HepG2 (cell line): ENCODE data around the gene CHN2. TPM values are rescaled to one million over a fixed set of nuclear protein-coding genes. Genes with fewer than 3 reads are reported as not detected.

Experiments
- CCDC6 ChIP-seq: sonication (generic); formaldehyde crosslinking; IDR thresholded peaks from 2 replicates; pipeline ENCODE4 v1.8.1; 2022; ENCODE audit warnings: mild to moderate bottlenecking, missing genetic modification reagents, moderate library complexity
- KAT7 ChIP-seq: IDR thresholded peaks from 2 replicates; pipeline ENCODE4 v1.6.1; 2018; ENCODE audit warnings: borderline replicate concordance, missing compliant biosample characterization
- MAX ChIP-seq: IDR thresholded peaks from 2 replicates; pipeline ENCODE4 v1.6.1; 2012; ENCODE audit warnings: inconsistent platforms
- MLXIP ChIP-seq: sonication (generic); formaldehyde crosslinking; IDR thresholded peaks from 2 replicates; pipeline ENCODE4 v1.9.0; 2021; ENCODE audit warnings: missing genetic modification reagents, borderline replicate concordance
- PPARG ChIP-seq: conservative IDR thresholded peaks from 2 replicates; pipeline ENCODE4 v1.6.1; 2016; ENCODE audit warnings: missing biosample characterization, missing genetic modification reagents
- THAP7 ChIP-seq: sonication (generic); formaldehyde crosslinking; IDR thresholded peaks from 2 replicates; pipeline ENCODE4 v1.8.1; 2023; ENCODE audit warnings: mild to moderate bottlenecking, missing genetic modification reagents
- ZBTB49 ChIP-seq: sonication (generic); formaldehyde crosslinking; IDR thresholded peaks from 2 replicates; pipeline ENCODE4 v1.4.0; 2020; ENCODE audit warnings: missing genetic modification reagents, borderline replicate concordance
- ZNF138 ChIP-seq: sonication (generic); formaldehyde crosslinking; IDR thresholded peaks from 2 replicates; pipeline ENCODE4 v1.5.0; 2020; ENCODE audit warnings: mild to moderate bottlenecking, low read depth, missing genetic modification reagents
- ZNF276 ChIP-seq: sonication (generic); formaldehyde crosslinking; IDR thresholded peaks from 2 replicates; pipeline ENCODE4 v1.4.0; 2020; ENCODE audit warnings: mild to moderate bottlenecking, low read depth, missing genetic modification reagents
- ZNF296 ChIP-seq: sonication (generic); formaldehyde crosslinking; conservative IDR thresholded peaks from 2 replicates; pipeline ENCODE4 v1.5.0; 2020; ENCODE audit warnings: mild to moderate bottlenecking, missing genetic modification reagents
- ZNF382 ChIP-seq: sonication (generic); formaldehyde crosslinking; IDR thresholded peaks from 2 replicates; pipeline ENCODE4 v1.5.0; 2020; ENCODE audit warnings: missing genetic modification reagents, mild to moderate bottlenecking, borderline replicate concordance
- ZNF547 ChIP-seq: sonication (generic); formaldehyde crosslinking; IDR thresholded peaks from 2 replicates; pipeline ENCODE4 v1.5.1; 2020; ENCODE audit warnings: mild to moderate bottlenecking, missing genetic modification reagents
- ZNF709 ChIP-seq: sonication (generic); formaldehyde crosslinking; IDR thresholded peaks from 2 replicates; pipeline ENCODE4 v1.5.0; 2020; ENCODE audit warnings: mild to moderate bottlenecking, missing genetic modification reagents
- ZNF792 ChIP-seq: IDR thresholded peaks from 2 replicates; pipeline ENCODE4 v1.6.1; 2016
- polyA plus RNA-seq, 8 experiments: library from polyadenylated mRNA; depleted of rRNA in 3 of 8; stranded (reverse) in 7 of 8; unstranded in 1 of 8; fragments of >200 nt; fragmentation: Illumina TruSeq in 4 of 8; extraction: Trizol in 4 of 8; gene quantifications; 2 replicates each; pipeline versions ENCODE4 v1.2.1 to v1.2.3, GENCODE V29; 2011 to 2016; ENCODE audit warnings: low read depth in 4 of 8, missing spikeins in 1 of 8, mixed read lengths in 1 of 8; ENCODE audit not compliant: insufficient read depth in 1 of 8
- total RNA-seq, 5 experiments: library from RNA; depleted of rRNA; stranded (reverse); fragments of >200 nt; fragmentation: Illumina TruSeq; extraction: Trizol; gene quantifications; 2 replicates each; pipeline ENCODE4 v1.2.3, GENCODE V29; 2016; ENCODE audit warnings: low read depth in 1 of 5
- TF ChIP-seq, protein P1 (sequence below): sonication (generic); formaldehyde crosslinking; IDR thresholded peaks from 2 replicates; pipeline ENCODE4 v1.4.0; 2020; ENCODE audit warnings: mild to moderate bottlenecking, missing genetic modification reagents
- TF ChIP-seq, protein P2 (sequence below): sonication (generic); formaldehyde crosslinking; IDR thresholded peaks from 2 replicates; pipeline ENCODE4 v1.5.0; 2020; ENCODE audit warnings: mild to moderate bottlenecking, missing genetic modification reagents

Gene CHN2
- total and polyA plus RNA-seq, 2 of the 13 experiments (the other 11 are each of a cell fraction or from before 2014, with no cell fraction given) = 23.5 to 30.5 TPM

DNA sequence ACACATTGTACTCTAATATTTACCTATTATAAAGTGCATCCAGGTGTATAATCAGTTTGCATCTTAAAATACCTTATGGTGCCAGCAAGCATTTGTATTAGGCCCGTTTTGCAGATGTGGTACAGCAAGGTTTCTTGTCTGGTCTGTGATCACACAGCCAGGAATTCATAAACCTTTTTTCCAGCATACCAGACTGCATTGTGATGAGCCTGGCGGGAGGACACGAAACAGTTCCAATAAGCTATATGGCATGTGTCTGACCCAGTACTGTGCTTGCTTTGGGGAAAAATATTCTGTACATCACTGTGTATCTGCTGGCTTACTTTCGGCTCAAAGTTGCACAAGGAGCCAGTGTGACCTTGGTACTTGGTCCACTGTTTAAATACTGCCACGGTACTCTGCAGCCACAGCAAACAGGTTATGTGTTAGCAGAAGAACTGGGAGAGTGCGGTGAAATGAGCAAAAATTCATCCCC, 36.3 kb downstream of the CHN2 start (continued):
- TF ChIP-seq THAP7 (CRISPR knock-in tag) = no peak
- TF ChIP-seq, protein P1, sequence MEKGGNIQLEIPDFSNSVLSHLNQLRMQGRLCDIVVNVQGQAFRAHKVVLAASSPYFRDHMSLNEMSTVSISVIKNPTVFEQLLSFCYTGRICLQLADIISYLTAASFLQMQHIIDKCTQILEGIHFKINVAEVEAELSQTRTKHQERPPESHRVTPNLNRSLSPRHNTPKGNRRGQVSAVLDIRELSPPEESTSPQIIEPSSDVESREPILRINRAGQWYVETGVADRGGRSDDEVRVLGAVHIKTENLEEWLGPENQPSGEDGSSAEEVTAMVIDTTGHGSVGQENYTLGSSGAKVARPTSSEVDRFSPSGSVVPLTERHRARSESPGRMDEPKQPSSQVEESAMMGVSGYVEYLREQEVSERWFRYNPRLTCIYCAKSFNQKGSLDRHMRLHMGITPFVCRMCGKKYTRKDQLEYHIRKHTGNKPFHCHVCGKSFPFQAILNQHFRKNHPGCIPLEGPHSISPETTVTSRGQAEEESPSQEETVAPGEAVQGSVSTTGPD = peak; percentile 69; the same call in 1 of the 2 replicates
- no peak for TF ChIP-seq ZNF296
- TF ChIP-seq ZBTB49 (CRISPR knock-in tag) = no peak
- no peak for TF ChIP-seq ZNF547
- peak; percentile 58; the same call in 1 of the 2 replicates for TF ChIP-seq ZNF792
- no peak for TF ChIP-seq ZNF382 (CRISPR knock-in tag)
- TF ChIP-seq, protein P2, sequence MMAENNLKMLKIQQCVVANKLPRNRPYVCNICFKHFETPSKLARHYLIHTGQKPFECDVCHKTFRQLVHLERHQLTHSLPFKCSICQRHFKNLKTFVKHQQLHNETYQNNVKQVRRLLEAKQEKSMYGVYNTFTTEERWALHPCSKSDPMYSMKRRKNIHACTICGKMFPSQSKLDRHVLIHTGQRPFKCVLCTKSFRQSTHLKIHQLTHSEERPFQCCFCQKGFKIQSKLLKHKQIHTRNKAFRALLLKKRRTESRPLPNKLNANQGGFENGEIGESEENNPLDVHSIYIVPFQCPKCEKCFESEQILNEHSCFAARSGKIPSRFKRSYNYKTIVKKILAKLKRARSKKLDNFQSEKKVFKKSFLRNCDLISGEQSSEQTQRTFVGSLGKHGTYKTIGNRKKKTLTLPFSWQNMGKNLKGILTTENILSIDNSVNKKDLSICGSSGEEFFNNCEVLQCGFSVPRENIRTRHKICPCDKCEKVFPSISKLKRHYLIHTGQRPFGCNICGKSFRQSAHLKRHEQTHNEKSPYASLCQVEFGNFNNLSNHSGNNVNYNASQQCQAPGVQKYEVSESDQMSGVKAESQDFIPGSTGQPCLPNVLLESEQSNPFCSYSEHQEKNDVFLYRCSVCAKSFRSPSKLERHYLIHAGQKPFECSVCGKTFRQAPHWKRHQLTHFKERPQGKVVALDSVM (CRISPR knock-in tag) = no peak
- no peak for TF ChIP-seq MLXIP (CRISPR knock-in tag)
- no peak; the same call in 1 of the 2 replicates for TF ChIP-seq CCDC6
- no peak for TF ChIP-seq ZNF276 (CRISPR knock-in tag)
- TF ChIP-seq PPARG (CRISPR knock-in tag) = 0 out of 2 replicates have a peak, but pooled peaks have one; percentile 30
- no peak for TF ChIP-seq ZNF709 (CRISPR knock-in tag)
- TF ChIP-seq ZNF138 (CRISPR knock-in tag) = no peak
- 0 out of 2 replicates have a peak, but pooled peaks have one; percentile 50 for TF ChIP-seq KAT7 (CRISPR knock-in tag)
- peak; percentile 68 for TF ChIP-seq MAX
